ENCODE measurements around the gene MAPK10.

- TF ChIP-seq EZH2 (IDR thresholded peaks at IDR 0.05) = no peak
- TF ChIP-seq POLR2AphosphoS5 (IDR thresholded peaks at IDR 0.05; ENCODE audit: borderline replicate concordance, low read depth, low read length) = no peak
- TF ChIP-seq FOXP2 (optimal IDR thresholded peaks at IDR 0.05; ENCODE audit: control extremely low read depth, extremely low read length, insufficient read depth) = no peak
Measured at GRCh38 chr4:86358257-86358656, 1.6 kb downstream of the MAPK10 start.

Data from SK-N-MC (cell line).